ENCODE measurements around the gene MAST4. TPM values are rescaled to one million over a fixed set of nuclear protein-coding genes. Genes with fewer than 3 reads are reported as not detected.

The MAST4 gene
- total and polyA plus RNA-seq, 2 of the 8 experiments (the other 6 are each of a cell fraction or from before 2014, with no cell fraction given): 1.5 to 2.6 TPM

GRCh38 chr5:66606713-66607112 lies 10.5 kb downstream of the MAST4 start (continued):
- no peak for TF ChIP-seq CHD1 (IDR thresholded peaks at IDR 0.05; ENCODE audit: low read depth, low read length)
- no peak for TF ChIP-seq TBP (IDR thresholded peaks at IDR 0.05; ENCODE audit: low read depth, low read length)
- no peak for TF ChIP-seq CBX5 (IDR thresholded peaks at IDR 0.05; ENCODE audit: low read depth, low read length)
- TF ChIP-seq ASH2L (IDR thresholded peaks at IDR 0.05; ENCODE audit: low read length): no peak
- TF ChIP-seq SIRT6 (IDR thresholded peaks at IDR 0.05; ENCODE audit: low read length): no peak

All from H1 (cell line).